Activated T-helper 9 cell treated with anti-CD3 and anti-CD28 coated beads, Interleukin-2, amount 50 U/mL, for 16 hours (primary cell): ENCODE measurements around the gene PPIL1.

ENCODE experiments used
- DNase-seq: peaks from one replicate; pipeline ENCODE4 v3.0.0-alpha.2; 2020; ENCODE audit warnings: low read depth

The PPIL1 gene

DNA sequence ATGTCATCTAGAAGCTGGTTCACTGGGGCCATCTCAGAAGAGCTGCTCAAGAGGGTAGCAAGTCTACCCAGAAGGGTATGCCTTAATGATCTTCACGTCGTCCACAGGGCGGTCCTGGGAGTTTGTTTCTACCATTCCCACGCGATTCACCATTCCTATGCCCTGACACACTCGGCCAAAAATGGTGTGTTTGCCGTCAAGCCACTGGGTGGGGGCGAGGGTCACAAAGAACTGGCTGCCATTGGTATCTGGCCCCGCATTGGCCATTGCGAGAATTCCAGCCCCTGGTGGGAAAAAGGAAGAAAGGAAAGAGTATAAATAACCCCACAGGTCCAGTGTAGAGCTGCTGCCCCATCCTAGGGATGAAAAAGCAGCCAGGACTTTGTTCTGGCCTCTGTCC is 18.9 kb downstream of the PPIL1 start:
- no peak for DNase-seq

DNA sequence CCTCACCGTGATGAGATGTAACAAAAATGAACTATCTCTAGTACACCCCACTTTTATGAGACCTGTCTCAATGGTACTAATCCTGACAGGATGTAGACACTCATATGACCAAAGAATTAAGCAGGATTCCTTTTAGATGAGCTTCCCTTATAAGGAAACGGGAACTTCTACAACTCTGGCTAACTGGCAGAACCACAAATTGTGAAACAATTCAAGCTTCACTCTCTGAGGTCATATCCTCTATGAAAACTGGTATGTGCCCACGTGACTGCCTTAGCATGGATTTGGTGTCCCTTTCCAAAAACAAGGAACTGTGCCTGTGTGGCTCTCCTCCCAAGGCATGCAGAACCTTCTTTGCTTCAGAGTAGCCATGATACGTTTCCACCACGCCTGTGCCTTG is 21.3 kb downstream of the PPIL1 start:
- DNase-seq: no peak

DNA sequence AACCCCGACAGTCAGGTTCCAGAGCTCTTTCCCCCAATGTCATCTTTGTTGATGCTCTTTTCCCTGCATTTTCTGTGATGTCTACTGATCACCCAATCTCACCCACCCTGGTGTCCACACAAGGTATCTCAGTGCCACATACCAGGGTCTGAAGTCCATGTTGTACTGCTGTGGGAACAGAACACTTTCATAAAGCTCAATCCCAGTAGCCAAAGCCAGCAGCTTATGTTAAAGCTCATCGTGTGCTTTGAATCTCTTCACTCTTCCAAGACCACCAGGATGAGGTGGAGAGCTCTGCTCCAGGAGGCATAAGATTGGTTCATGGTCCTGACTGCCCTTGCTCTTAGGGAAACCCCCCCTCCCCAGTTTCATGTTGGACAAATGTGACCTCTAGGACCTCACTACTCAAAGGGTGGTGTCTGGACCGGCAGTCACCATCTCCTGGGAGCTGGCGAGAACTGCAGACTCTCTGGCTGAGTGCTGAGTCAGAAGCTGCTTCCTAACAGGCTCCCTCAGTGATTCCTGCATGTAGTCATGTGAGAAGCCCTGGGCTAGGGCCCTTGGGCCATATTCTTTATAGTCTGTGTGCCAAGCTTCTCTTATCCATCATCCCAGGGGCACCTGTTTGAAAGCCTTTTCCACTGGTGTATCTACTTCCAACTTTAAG is 22.0 kb downstream of the PPIL1 start:
- DNase-seq: no peak

DNA sequence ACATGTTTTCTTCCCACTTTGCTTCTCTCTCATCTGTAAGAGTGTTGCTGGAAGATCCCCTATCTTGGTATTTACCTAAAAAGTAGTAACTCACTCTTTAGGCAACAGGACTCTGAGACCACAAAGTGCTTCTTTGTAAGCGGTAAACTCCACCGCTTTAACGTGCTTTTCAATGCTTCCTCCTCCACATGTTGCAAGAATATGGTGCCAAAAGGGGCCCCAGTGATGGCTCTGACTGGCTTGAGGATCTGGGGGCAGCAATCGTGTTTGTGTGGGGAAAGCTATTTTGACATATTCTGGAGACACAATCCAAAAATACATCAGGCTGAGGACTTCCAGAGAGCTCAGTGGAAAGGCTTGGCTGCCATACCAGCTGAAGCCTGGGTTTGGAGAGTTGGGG is 23.0 kb downstream of the PPIL1 start:
- no peak for DNase-seq

DNA sequence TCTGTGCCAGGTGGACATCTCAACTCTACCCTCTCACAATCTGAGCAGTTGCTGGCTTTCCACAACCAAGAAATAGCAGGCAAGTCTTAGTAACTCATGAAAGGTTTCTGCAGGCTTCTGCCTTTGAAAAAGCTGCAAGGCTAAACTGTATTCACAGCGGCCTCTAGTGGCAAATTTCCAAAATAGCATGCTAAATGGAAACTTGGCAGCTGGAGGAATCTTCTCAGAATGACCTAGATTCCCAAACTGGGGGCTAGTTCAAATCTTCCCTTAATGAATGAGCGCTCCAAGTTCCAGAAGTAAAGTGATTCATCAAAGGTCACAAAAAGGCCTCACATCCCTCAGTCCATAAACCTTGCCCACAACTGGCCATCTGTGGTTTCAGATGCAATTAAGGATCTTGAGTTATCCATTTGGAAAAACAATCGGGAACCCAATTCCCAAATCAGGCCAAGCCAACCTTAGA is 23.4 kb downstream of the PPIL1 start:
- no peak for DNase-seq

DNA sequence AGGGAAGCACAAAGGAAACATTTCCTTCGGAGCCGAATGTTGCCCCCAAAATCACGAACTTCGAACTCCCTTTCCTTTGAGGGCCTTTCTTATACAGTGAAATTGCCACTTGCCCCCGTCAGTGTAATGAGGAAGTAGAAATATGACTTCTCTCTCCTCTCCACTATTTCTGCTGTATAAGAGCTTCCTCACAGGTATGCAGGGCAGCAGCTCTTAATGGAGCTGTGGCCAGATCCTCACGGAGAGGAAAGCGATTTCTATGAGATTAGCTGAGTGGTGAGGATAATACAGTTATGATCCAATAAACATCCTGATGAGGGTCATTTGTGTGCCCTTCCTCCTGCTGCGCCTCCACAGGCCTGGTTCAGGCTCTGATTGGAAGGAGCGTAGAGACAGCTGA is 24.6 kb downstream of the PPIL1 start:
- DNase-seq: no peak

DNA sequence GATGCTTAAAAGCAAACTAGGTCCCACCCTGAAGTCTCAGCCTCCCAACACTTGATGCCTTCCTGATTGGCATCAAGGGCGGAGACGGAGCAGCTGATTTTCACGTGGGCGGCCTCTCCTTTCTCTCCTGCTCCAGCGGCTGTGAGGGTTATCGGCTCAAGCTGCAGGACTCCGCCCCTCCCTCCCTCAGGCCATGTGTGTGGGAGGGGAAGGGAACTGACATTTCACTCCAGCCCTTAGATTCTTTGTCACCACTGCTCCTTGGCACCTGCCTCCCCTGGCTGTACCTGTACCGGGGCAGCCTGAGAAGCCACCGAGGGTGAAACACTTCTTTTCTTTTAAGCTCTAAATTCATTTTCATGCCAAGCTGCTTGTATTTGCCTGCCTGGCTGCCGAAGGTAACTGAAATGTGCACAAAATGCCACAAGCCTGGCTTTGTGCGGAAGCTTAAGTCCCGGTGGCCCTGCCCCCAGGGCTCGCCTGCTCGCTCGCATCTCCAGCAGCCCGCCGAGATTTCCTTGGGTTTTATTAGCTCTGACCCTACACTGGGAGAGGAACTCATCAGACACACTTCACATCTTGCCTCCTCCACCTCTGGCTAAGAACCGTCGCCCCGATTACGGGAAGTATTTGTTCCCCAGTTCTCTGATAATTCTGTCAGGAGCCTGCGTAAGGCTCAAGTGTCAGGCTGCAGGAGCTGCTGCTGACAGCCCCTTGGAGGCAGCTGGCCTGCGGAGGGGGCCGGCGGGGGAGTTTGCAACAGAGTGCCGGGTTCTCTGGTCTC is 25.8 kb downstream of the PPIL1 start:
- no peak for DNase-seq

DNA sequence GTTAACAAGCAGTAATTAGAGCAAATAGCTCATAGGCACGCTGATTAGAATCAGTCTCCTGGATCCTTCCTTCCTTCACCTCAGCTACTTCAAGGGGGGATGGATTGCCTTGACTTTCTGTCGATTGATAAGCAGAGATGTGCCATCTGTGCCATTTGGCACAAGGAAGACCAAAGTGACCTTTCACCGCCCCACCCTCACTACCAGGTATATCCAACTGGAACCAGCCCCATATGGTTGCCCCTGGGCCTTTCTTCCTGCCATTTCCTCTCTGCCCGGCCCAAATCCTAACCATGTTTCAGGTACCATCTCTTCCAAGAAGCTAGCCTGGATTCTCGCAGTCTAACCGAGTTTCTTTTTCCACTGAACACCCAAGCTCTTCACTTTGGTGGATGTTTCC is 26.6 kb downstream of the PPIL1 start:
- DNase-seq: no peak

DNA sequence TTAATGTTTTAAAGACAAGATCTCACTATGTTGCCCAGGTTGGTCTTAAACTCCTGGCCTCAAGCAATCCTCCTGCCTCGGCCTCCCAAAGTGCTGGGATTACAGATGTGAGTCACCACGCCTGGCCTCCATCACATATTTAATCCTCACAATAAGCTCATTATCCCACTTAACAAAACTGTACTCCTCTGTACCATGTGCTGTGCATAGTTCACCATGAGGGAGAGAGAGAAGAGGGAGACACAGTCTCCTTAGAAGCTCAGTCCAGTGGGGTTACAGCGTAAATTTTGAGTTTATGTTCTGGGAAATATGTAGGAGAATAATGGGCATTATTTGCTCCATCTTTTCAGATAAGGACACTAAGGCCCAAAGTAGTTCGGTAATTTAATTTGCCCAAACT is 27.5 kb downstream of the PPIL1 start:
- no peak for DNase-seq

DNA sequence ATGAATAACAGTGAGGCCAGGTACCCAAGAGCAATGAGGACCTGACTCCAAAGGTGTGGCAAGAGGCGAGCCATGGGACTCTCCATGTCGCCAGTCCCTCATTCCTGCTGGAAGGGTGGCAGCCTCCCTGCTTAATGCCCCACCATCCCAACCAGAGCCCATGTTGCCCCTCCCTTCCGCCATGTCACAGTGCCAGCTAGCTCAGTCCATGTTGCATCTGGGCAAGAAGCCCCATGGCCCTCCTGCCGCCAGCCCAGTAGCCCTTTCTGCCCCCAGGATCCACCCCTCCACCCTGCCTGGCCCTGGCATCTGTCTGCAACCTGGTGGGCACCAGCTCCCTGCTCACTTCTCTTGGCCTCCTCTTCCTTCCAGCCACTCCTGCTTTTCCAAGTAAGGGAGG is 29.4 kb downstream of the PPIL1 start:
- DNase-seq: no peak

DNA sequence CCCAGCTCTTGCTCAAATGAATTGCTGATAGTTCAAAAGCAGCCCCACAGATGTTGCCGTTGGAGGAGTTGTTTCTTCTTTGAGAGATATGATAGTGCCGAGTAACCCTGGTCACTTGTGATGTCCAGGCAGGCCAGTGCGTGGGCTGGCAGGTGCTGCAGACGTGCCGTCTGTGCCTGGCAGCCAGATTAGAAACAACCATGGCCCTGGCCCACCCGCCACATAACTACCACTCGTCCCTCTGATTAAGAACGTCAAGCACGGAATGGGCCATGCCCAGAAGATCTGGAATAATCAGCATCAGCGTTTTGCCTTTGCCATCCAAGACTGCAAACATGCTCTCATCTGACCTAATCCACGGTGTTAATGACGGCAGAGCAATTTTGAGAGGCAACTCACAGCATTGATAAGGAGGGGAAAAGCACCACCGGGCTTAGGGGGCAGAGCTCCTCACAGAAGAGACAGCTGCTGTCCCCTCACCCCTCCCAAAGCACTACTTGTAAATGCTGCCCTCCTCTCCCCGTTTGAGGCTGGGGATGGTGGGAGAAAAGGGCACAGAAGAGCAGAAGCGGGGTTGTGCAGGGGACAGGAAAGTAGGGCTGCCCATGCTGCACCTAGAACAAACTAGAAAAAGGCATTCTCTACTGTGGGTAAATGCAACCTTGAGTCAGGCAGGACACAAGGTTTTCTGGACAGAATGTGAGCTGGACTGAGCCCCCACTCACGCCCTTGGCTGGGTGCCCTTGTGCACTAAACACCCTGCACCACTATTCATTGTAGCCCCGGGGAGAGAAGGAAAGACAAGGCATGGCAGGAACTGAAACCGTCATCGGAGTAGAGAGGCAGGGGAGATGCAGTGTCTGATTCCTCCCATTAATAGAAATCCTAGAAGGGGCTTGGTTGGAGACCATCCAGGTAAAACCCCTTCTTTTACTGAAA is 30.1 kb downstream of the PPIL1 start:
- DNase-seq: no peak

DNA sequence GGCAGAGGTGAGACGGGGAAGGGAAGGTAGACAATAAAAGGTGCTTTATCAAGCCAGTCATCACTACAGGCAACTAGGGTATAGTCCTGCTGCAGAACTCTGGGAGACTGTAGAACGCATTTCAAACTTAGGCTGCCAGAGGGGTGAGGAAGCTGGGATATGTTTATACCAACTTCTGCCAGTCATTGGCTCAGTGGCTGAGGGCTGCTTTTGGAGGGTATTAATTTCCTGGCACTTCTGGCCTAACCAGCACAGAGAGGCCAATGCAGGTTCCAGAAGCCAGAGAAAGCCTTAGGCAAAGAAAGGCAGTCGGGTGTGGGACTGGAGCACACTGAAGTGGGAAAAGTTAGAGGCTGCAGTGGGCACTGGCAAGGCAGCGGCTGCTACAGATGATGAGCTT is 31.4 kb downstream of the PPIL1 start:
- no peak for DNase-seq

DNA sequence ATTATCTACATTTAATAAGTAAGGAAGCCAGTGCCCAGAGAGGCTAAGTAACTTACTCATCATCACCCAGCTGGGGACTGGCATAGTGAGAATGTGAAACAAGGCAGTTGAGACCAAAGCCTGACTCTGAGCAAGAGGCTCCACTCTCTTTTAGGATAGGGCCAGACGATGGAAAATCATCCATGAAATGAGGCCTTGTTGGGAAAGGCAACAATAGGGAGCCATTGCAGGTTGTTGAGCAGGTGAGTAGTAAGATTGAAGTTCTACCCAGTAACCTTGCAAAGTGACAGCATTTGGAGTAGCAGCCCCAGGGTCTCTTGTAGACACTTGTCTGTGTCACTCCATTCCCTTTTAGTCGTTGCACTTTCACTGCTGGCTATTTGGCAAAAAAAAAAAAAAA is 32.8 kb downstream of the PPIL1 start:
- no peak for DNase-seq

DNA sequence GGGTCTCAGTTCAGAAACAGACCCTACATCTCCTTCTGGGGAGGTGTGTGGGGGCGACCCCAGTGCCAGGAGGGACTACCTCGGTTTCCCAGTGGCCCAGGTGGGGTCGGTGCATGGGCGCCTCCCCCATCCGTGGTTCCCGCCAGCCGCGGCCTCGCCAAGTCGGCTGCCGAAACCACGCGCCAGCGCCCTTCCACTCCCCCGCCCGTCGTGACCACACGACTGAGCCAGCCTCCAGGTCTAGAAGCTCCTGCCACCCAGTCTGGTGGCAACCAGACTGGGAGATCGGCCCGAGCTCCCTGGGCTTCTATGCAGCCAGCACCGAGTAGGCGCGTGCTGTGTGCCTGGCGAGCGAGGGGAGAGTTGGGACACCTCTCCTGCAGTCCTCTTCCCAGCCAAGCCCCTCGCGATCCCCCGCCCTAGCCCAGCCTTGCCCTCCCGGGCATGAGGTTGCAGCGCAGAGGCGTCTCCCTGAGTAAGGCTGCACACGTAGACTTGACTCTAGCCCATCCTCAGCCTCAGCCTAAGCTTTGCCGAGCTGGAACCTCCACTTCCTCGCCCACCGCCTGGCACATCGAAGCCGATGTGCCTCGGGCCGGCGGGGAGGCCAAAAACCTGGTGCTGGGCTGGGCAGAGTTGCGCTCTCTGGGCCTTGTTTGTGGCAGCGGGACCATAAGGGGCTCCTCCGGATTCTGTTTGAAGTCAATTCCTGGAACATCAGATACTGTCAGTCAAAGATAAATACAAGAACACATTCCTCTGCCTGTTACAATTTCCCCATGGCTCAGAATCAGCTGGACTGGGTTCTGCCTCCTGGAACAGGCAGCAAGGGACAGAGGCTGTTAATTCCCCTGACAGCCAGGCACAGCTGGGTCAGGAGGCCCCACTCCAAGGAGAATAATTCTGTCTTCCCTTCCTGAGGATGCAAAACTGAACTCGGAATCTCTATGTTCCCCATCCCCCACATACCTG is 33.9 kb downstream of the PPIL1 start:
- peak; percentile 11 for DNase-seq

DNA sequence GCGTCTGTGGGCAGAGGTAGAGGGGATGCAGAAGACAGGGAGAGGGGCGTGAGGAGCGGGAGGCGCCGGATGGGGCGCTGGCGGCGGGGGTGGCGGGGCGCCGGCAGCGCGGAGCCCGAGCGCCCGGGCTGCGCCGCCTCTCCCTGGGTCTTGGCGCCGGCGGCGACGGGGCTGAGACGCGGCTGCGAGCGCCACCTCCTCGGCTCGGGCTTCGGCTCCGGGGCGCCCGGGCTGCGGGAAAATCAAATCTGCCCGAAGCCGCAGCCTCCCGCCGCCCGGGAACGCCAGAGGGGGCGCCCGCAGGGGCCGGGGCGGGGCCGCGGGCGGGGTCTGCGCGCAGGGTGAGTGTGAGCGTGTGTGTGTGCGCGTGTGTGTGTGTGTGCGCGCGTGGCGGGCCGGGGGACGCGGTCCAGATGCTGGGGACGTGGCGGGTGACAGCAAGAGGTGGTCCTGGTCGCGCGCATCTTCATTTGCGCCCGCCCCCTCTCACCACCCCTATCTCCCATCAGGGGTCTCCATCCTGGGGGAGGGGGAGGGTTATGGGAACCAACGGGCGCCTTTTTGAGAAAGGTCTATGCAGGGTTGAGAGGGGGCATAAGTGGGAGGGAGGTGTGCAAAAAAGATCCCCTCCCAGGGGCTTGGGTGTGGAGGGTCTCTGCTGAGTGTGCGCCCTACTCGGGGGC is 34.7 kb downstream of the PPIL1 start:
- DNase-seq: peak; percentile 13

DNA sequence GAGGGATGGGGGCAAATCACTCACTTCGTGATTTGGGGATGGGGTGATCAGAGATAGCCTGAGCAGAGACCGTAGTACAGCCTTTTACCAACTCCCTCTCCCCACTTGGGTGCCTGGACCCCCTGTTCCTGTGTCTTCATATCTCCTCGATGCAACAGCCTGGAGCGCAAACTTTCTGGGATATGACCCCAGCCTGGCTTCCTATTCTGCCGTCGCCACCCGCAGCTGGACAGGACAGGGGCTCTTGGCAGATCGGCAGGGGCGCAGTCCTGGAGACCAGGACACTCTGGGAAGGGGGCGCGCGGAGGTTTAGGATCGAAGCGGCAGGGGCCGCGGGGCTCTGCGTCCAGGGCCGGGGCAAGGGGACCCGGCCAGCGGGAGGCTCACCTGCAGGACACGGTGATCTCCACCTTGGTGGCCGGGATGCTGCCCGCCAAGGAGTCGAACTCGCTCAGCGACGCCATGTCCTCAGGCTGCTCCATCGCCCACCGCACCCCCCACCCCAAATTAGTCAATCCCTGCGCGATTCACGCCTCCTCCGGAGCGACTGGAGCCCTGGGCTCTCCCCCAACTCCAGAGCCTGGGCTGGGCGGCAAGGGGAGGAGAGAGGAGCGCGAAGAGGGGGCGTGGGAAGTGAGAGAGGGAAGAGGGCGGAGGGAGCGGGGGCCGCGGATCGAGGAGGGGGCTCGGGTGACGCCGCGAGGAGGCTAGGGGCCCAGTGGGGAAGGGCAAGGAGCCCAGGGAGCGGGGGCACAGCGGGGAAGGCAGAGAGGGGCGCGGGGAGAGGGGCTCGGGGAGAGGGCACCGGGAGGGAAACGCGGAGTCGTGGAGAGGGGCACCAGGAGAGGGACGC is 35.5 kb downstream of the PPIL1 start, which contains the start of gene CPNE5:
TSS of gene CPNE5 (minus strand) at position 549 of the 853 bp plus-strand sequence. CDS start at position 482, 67 bp downstream.
- DNase-seq: no peak

DNA sequence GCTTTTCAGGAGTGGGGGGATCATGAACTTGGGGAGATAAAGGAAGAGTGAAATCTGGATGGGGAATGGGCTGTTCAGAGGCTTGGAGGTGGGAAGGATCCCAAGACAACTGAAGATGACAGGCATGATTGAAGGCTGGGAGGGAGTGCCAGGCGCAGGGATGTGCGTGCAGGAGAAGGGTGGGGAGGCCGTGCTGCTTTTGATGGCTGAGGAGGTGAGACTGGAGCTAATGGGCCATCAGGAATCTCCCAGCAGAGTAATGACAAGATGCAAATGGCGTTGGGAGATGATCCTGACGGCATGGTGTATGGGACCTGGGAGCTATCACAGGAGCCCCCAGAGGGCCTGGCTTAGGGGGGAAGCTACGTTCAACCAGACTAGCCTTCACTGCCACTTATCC is 36.9 kb downstream of the PPIL1 start:
- no peak for DNase-seq

DNA sequence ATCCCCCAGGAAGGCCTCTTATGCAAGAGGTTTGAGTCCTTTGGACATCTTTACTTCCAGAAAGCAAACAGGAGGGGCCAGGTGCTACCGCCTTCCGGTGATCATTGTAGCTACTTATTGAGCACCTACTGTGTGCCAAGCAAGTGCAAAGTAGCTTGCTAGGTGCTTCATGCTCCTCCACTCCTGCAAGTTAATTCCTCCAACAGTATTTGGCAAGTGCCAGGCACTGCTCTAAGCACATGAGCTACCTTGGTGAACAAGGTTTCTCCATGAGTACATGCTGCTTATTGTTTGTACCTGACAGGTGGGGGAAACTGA is 37.6 kb downstream of the PPIL1 start:
- no peak for DNase-seq

DNA sequence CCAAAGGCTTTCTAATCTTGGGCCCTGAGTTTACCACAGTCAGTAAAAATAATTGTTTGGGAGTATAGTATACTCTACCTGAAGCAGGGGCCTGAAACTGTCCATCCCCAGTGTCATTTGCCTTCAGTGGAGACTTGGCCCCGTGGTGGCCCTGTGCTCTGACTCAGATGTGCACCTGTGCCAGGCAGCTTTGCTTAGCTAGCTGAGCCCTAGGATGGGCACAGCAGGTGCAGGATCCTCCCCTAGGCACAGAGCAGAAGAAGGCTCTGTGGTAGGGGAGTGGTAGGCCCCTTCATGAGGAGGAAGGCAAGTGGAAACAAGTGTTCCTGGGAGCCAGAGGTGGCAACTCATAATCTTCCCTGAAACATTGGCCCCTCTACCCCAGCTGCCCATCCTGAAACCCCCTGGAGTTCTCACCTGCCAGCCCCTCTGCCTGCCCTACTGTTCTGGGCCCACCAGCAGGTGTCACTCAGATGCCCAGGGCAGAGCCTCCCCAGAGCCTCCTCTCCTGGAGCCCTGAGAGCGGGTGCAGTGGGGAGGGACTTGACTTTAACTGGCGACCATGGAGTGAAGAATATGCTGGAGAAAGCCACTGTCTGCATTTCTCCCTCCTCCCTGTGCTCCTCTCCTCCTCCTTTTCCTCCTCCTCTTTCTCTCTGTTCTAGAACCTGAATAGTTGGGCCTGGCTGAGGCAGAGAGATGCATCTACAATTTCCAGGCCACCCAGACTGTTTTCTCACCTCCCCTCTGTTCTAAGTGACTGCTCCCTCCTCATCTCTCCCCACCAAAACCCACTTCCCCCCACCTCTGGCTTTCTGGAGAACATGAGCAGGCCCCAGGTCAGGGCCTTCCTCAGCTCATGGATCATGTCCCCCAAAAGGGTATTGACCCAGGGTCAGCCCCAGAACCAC is 38.2 kb downstream of the PPIL1 start:
- DNase-seq: no peak
